ENCODE measurements around the gene PSMD14.
"Not testable (repeated sequence)": the region's sequence is repeated elsewhere in the genome, so short reads cannot be mapped to it uniquely, and the experiment has no call there.

Gene PSMD14

DNA sequence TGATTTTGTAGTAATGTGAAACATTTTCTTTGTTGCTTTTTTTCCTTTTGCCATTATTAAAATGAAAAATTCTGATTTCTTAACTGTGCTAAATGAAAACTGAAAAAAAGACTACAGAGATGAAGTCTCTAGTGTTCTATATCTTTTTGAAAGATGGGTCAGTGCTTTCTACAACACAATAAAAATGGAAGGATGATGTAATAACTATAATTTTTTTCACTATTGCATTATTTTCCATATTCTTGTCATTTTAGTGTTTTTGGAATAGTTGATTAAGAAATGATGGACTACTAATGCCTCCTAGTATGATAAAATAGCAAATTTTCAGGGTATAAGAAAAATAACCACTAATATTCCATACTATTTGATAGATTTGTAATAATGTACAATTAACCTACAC, 7.2 kb downstream of the PSMD14 start:
- no peak overlapping the region for H3K4me3 ChIP-seq (ENCODE audit: low read length)
- TF ChIP-seq ZNF274 (IDR thresholded peaks at IDR 0.05; ENCODE audit: low read depth, low read length): no peak

DNA sequence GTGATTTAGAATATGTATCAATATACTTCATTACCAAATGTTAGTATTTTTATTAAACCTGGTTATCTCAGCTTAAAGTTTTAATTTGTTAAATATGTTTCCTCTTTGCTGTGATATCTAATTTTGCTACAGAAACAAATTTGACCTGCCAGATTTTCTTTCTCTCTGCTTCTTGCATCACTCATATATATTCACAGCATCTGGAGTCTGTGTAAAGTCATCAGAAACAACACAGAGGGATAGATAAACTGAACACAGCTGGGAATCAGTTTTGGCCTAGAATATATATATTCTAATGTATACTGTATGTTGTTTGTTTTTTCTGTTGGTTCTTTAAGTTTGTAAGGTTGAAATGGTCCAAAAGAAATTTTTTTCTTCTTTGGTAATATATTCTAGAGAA, 8.5 kb downstream of the PSMD14 start:
- no peak for TF ChIP-seq ZNF274 (IDR thresholded peaks at IDR 0.05; ENCODE audit: low read depth, low read length)
- H3K4me3 ChIP-seq (ENCODE audit: low read length): no peak overlapping the region

DNA sequence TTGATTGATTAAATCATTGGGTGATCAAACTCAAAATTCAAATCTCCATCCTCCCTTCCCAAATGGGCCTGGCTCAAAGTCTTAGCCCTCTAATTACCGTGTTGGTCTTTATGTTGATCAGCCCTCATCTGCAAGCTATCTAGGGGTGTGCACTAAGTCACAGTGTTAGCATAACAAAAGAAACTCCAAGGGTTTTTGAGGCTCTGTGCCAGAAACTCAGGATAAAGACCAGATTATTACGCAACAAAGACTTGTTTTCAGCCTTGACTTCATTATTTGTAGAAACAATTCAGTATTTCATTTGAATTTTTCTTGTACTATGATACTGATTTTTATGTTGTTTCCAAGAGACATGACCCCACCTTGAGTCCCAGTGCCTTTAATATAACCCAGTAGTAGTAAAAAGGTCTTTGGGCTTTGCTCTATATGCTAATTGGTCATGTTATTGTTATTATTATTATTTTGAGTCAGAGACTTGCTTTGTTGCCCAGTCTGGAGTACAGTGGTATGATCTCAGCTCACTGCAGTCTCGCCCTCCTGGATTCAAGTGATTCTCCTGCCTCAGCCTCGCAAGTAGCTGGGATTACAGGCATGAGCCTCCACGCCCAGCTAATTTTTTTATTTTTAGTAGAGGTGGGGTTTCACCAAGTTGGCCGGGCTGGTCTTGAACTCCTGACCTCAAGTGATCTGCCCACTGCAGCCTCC, 13.9 kb downstream of the PSMD14 start:
- TF ChIP-seq ZNF274 (IDR thresholded peaks at IDR 0.05; ENCODE audit: low read depth, low read length): no peak
- no peak overlapping the region for H3K4me3 ChIP-seq (ENCODE audit: low read length)

GRCh38 chr2:161324876-161325275, 16.7 kb downstream of the PSMD14 start:
- TF ChIP-seq ZNF274 (IDR thresholded peaks at IDR 0.05; ENCODE audit: low read depth, low read length): no peak
- no peak overlapping the region for H3K4me3 ChIP-seq (ENCODE audit: low read length)

DNA sequence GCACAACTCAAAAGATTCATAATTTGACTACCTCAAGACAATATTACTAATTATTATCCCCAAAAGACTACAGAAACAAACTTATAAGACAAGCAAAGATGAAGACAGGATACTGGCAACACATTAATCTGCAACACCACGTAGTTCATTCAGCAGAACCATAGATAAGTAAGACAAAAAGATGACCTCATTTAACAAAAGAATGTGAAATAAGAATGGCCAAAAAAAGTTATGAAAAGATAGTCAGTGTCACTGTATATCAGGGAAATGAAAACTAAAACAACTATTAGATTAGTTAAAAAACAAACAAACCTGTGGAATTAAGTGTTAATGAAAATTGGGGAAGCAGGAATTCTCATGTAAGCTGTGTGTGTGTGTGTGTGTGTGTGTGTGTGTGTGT, 19.4 kb downstream of the PSMD14 start:
- TF ChIP-seq ZNF274 (IDR thresholded peaks at IDR 0.05; ENCODE audit: low read depth, low read length): no peak
- no peak overlapping the region for H3K4me3 ChIP-seq (ENCODE audit: low read length)

- H3K4me3 ChIP-seq (ENCODE audit: low read length): no peak overlapping the region
- TF ChIP-seq ZNF274 (IDR thresholded peaks at IDR 0.05; ENCODE audit: low read depth, low read length): no peak
Measured at GRCh38 chr2:161332371-161332967, 24.2 kb downstream of the PSMD14 start.

GRCh38 chr2:161335626-161336025, 27.4 kb downstream of the PSMD14 start:
- no peak for TF ChIP-seq ZNF274 (IDR thresholded peaks at IDR 0.05; ENCODE audit: low read depth, low read length)
- no peak overlapping the region for H3K4me3 ChIP-seq (ENCODE audit: low read length)

- TF ChIP-seq ZNF274 (IDR thresholded peaks at IDR 0.05; ENCODE audit: low read depth, low read length): no peak
- no peak overlapping the region for H3K4me3 ChIP-seq (ENCODE audit: low read length)
Measured at GRCh38 chr2:161337247-161337646, 29.0 kb downstream of the PSMD14 start.

- H3K4me3 ChIP-seq (ENCODE audit: low read length): not testable (repeated sequence)
Measured at GRCh38 chr2:161339532-161339931, 31.3 kb downstream of the PSMD14 start.

- H3K4me3 ChIP-seq (ENCODE audit: low read length): not testable (repeated sequence)
Measured at GRCh38 chr2:161340930-161341413, 32.7 kb downstream of the PSMD14 start.

DNA sequence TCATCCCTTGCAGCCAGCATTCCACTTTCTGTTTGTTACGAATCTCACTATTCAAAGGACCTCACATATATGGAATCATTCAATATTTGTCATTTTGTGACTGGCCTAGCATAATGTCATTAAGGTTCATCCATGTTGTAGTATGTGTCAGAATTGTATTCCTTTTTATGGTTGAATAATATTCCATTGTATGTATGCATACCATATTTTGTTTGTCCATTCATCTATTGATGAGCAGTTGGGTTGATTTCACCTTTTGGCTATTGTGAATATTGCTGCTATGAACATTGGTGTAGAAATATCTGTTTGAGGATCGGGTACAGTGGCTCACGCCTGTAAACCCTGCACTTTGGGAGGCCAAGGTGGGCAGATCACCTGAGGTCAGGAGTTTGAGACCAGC, 35.0 kb downstream of the PSMD14 start:
- H3K4me3 ChIP-seq (ENCODE audit: low read length): no peak overlapping the region
- TF ChIP-seq ZNF274 (IDR thresholded peaks at IDR 0.05; ENCODE audit: low read depth, low read length): no peak

GRCh38 chr2:161344692-161345091, 36.5 kb downstream of the PSMD14 start:
- TF ChIP-seq ZNF274 (IDR thresholded peaks at IDR 0.05; ENCODE audit: low read depth, low read length): no peak
- H3K4me3 ChIP-seq (ENCODE audit: low read length): no peak overlapping the region

DNA sequence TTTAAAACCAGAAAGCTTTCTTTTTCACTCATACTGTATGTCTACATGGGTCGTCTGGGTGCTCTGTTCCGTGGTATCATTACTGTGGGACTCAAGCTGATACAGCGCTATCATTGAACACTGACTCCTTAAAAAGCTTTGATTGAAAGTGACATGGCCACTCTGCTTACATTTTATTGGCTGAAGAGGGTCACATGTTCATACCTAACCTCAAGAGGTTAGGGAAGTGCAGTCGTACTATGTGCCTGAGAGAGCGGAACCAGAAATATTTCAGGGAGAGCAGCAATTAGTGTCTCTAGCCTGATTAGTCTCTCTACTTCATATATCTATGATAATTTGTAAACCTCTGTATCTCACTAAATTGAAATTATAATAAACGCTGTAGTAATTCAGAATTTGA, 43.5 kb downstream of the PSMD14 start:
- no peak overlapping the region for H3K4me3 ChIP-seq (ENCODE audit: low read length)
- TF ChIP-seq ZNF274 (IDR thresholded peaks at IDR 0.05; ENCODE audit: low read depth, low read length): no peak

GRCh38 chr2:161352719-161353118, 44.5 kb downstream of the PSMD14 start:
- no peak overlapping the region for H3K4me3 ChIP-seq (ENCODE audit: low read length)
- no peak for TF ChIP-seq ZNF274 (IDR thresholded peaks at IDR 0.05; ENCODE audit: low read depth, low read length)

- no peak for TF ChIP-seq ZNF274 (IDR thresholded peaks at IDR 0.05; ENCODE audit: low read depth, low read length)
- H3K4me3 ChIP-seq (ENCODE audit: low read length): no peak overlapping the region
Measured at GRCh38 chr2:161353543-161353942, 45.3 kb downstream of the PSMD14 start.

DNA sequence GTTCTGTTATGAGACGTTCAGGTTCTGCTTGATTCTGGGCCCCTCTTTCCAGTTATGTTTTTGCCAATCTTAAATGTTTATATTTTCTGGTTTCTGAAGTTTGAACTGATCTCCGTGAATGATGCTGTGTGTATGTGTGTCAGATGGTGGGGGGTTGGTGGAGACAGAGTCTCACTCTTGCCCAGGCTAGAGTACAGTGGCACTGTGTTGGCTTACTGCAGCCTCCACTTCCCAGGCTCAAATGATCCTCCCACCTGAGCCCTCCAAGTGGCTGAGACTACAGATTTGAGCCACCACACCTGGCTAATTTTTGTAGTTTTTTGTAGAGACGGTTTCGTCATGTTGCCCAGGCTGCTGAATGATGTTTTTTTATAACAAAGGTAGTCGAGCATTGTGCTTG, 45.9 kb downstream of the PSMD14 start:
- H3K4me3 ChIP-seq (ENCODE audit: low read length): no peak overlapping the region
- no peak for TF ChIP-seq ZNF274 (IDR thresholded peaks at IDR 0.05; ENCODE audit: low read depth, low read length)
